Measurements from ENCODE around the gene CDK6. TPM values are rescaled to one million over a fixed set of nuclear protein-coding genes. Genes with fewer than 3 reads are reported as not detected.

The CDK6 gene
- total RNA-seq, 4 donors from 2014 or later: 1.2 to 6.9 (median 2.6) TPM

DNA sequence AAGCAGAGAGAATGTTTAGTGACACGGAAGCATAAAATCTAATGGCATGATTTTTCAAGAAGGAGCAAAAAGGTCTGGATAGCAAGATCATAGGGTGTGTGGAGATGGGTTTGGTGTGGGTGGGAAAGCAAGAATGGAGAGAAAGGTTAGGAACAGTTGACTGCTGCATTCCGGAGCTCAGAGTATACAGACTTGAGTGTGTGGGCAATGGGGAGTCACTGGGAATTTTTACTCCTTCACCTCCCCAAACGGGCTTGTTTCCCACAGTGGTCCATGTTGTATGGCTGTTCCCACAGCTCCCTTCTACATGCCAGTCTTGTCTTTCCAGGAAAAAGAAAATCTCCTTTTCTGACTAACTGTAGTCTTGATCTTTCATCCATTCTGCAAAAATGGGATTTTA is 122.1 kb downstream of the CDK6 start:
- in situ Hi-C loops (cut with MboI; ENCODE audit: low sequenced_read_pairs in 4 of 4) (no loop called here), intact Hi-C loops (cut with DNase I; ENCODE audit: low total_unique reads) (no loop called here)
- Histone ChIP-seq H3K27ac (no peak overlapping the region), H3K36me3 (no peaks in the 10 kb centered on the region), H3K27me3 (no peaks in the 10 kb centered on the region), H3K4me1 (peaks cover 0 to 7% of the 10 kb centered on the region in 2 donors), H3K9me3 (no peaks in the 10 kb centered on the region), H3K4me3 (no peak overlapping the region)
- DNase-seq (no peak), ATAC-seq (no peak)
- TF ChIP-seq, protein P1, sequence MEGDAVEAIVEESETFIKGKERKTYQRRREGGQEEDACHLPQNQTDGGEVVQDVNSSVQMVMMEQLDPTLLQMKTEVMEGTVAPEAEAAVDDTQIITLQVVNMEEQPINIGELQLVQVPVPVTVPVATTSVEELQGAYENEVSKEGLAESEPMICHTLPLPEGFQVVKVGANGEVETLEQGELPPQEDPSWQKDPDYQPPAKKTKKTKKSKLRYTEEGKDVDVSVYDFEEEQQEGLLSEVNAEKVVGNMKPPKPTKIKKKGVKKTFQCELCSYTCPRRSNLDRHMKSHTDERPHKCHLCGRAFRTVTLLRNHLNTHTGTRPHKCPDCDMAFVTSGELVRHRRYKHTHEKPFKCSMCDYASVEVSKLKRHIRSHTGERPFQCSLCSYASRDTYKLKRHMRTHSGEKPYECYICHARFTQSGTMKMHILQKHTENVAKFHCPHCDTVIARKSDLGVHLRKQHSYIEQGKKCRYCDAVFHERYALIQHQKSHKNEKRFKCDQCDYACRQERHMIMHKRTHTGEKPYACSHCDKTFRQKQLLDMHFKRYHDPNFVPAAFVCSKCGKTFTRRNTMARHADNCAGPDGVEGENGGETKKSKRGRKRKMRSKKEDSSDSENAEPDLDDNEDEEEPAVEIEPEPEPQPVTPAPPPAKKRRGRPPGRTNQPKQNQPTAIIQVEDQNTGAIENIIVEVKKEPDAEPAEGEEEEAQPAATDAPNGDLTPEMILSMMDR (IDR thresholded peaks at IDR 0.05 in 4 of 5, conservative IDR thresholded peaks at IDR 0.05 in 1 of 5): no peak
- no peak for TF ChIP-seq POLR2A (IDR thresholded peaks at IDR 0.05)

DNA sequence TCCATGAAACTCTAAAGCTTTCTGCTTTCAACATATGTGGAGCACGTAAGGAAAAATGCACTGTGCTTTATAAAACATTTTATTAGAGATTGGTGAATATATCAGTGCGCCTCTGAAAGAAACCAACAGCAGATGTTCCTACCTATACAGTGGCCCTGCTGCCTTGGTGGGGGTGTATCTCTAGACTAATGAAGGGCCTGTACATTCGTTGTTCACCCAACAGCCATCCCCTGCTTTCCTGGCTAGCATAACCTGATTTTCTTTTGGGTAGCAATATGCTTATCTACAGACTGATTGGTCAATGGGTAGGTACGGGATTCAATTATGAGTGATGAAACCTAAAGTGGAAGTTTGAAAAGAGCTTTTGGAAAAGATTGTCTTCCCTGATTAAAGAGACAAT is 126.5 kb downstream of the CDK6 start:
- Histone ChIP-seq H3K27me3 (no peaks in the 10 kb centered on the region), H3K4me1 (no peaks in the 10 kb centered on the region), H3K27ac (no peak overlapping the region), H3K4me3 (no peak overlapping the region), H3K9me3 (no peaks in the 10 kb centered on the region), H3K36me3 (no peaks in the 10 kb centered on the region)
- in situ Hi-C loops (cut with MboI; ENCODE audit: low sequenced_read_pairs in 4 of 4): no loop called here
- DNase-seq (no peak), ATAC-seq (no peak)
- TF ChIP-seq, protein P1 (IDR thresholded peaks at IDR 0.05 in 4 of 5, conservative IDR thresholded peaks at IDR 0.05 in 1 of 5): no peak
- TF ChIP-seq POLR2A (IDR thresholded peaks at IDR 0.05): no peak
- intact Hi-C loops (cut with DNase I; ENCODE audit: low total_unique reads): no loop called here

DNA sequence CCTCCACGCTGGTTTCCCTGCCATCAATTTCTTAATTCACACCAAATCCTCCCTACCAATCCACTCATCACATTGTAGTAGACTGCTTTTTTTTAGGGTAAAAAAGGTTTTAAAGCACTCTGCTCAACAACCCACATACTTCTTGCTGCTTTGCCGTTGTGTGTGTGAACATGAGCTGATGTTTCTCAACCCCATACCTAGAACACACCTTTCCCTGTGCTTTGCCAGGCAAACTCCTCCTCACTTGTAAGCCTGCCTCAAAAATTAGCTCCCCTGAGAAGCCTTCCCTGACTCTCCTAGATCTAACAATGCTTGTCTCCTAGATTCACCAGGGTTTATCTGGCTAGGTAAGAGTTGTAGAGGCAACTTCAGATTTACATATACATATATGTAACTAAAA is 127.2 kb downstream of the CDK6 start:
- intact Hi-C loops (cut with DNase I; ENCODE audit: low total_unique reads): no loop called here

DNA sequence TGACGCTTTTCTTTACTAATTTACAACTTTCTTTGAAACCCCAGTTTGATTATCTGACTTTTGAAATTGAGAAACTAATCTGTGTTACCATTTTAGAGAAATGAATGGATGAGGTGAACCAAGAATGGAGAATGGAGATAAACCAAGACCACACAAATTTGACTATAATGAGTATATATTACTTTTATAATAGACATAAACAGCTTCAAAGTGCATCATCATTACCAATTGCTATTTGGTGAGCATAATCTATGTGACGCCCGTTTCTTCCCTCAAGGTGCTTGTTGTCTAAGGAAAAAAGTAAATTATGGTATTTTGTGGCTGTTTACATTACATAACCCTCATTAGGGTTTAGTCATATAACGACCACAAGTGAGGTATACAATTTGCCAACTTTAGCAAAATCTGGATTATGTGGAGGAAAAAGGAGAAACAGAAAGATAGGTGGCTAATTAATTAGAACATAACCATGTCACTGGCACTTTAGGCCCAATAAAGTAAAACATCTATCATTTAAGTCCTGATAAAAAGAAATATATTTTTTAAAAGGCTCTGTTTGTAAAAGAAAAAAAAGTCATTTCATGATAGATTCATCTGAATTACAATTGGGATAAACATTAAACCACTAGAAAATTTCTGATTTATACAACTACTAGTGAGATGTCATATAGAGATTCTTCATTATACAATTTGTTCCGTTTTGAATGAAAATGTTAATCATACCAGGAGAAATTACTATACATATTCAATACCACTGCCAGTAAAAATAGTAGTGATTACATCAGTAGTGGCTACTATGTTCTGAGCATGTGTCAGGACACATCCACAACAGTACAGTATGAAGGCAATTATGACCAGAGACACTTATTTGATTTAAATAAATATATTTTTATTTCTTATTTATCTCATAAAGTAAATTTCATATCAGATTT is 128.0 kb downstream of the CDK6 start:
- in situ Hi-C loops (cut with MboI; ENCODE audit: low sequenced_read_pairs in 4 of 4): no loop called here
- H3K4me1 ChIP-seq: no peaks in the 10 kb centered on the region

More for the DNA sequence above, 127.2 kb downstream of the CDK6 start:
- TF ChIP-seq POLR2A (IDR thresholded peaks at IDR 0.05): no peak
- TF ChIP-seq, protein P1 (IDR thresholded peaks at IDR 0.05 in 4 of 5, conservative IDR thresholded peaks at IDR 0.05 in 1 of 5): no peak
- H3K4me3 ChIP-seq: no peak overlapping the region
- no peaks in the 10 kb centered on the region for H3K9me3 ChIP-seq
- no peak for ATAC-seq
- no peaks in the 10 kb centered on the region for H3K4me1 ChIP-seq
- DNase-seq: no peak
- H3K27me3 ChIP-seq: no peaks in the 10 kb centered on the region
- no peak overlapping the region for H3K27ac ChIP-seq
- in situ Hi-C loops (cut with MboI; ENCODE audit: low sequenced_read_pairs in 4 of 4): no loop called here
- H3K36me3 ChIP-seq: no peaks in the 10 kb centered on the region

More for the DNA sequence above, 128.0 kb downstream of the CDK6 start:
- DNase-seq (no peak), ATAC-seq (no peak)
- Histone ChIP-seq H3K4me3 (no peak overlapping the region), H3K27me3 (no peaks in the 10 kb centered on the region), H3K36me3 (no peaks in the 10 kb centered on the region), H3K9me3 (no peaks in the 10 kb centered on the region), H3K27ac (no peak overlapping the region)
- TF ChIP-seq, protein P1 (IDR thresholded peaks at IDR 0.05 in 4 of 5, conservative IDR thresholded peaks at IDR 0.05 in 1 of 5): no peak
- TF ChIP-seq POLR2A (IDR thresholded peaks at IDR 0.05): no peak
- intact Hi-C loops (cut with DNase I; ENCODE audit: low total_unique reads): no loop called here
